NT2/D1 (cell line): ENCODE data around the gene TIPARP.
"Not testable (repeated sequence)": the region's sequence is repeated elsewhere in the genome, so short reads cannot be mapped to it uniquely, and the experiment has no call there.

Source experiments
- DNase-seq: peaks from one replicate; pipeline ENCODE4 v3.0.0-alpha.2; 2011; ENCODE audit warnings: low read depth, low spot score
- H3K27me3 ChIP-seq: 2 replicates; pipeline ENCODE4 v1.6.0; 2011; ENCODE audit warnings: mild to moderate bottlenecking; ENCODE audit not compliant: insufficient read length, insufficient read depth
- H3K36me3 ChIP-seq: 2 replicates; pipeline ENCODE4 v1.6.1; 2011; ENCODE audit warnings: mild to moderate bottlenecking, low read length, mixed read lengths; ENCODE audit not compliant: insufficient read depth, insufficient read length
- H3K4me1 ChIP-seq: 2 replicates; pipeline ENCODE4 v1.5.1; 2011; ENCODE audit not compliant: insufficient read depth, insufficient read length
- H3K4me3 ChIP-seq: 2 replicates; pipeline ENCODE4 v1.5.1; 2011; ENCODE audit warnings: low read depth; ENCODE audit not compliant: insufficient read length
- H3K9ac ChIP-seq: 2 replicates; pipeline ENCODE4 v1.6.0; 2011; ENCODE audit warnings: low read depth; ENCODE audit not compliant: insufficient read length
- H3K9me3 ChIP-seq: 2 replicates; pipeline ENCODE4 v1.5.1; 2011; ENCODE audit warnings: mild to moderate bottlenecking, low read length; ENCODE audit not compliant: insufficient read depth
- SUZ12 ChIP-seq: IDR thresholded peaks from 2 replicates; pipeline ENCODE4 v1.6.1; 2011; ENCODE audit not compliant: insufficient read length, insufficient read depth; ENCODE audit errors: extremely low read depth
- YY1 ChIP-seq: IDR thresholded peaks from 2 replicates; pipeline ENCODE4 v1.6.1; 2011; ENCODE audit not compliant: insufficient read length, insufficient read depth
- ZNF274 ChIP-seq: IDR thresholded peaks from 2 replicates; pipeline ENCODE4 v1.6.1; 2011; ENCODE audit warnings: mild to moderate bottlenecking, low read depth, low read length

Gene TIPARP

GRCh38 chr3:156649681-156650080 is 24.7 kb upstream of the TIPARP start:
- Histone ChIP-seq H3K9me3 (peaks cover 10% of the 10 kb centered on the region), H3K4me3 (no peak overlapping the region), H3K36me3 (no peaks in the 10 kb centered on the region), H3K27me3 (no peaks in the 10 kb centered on the region), H3K9ac (no peak overlapping the region), H3K4me1 (no peaks in the 10 kb centered on the region)
- TF ChIP-seq SUZ12: no peak
- TF ChIP-seq ZNF274: no peak
- TF ChIP-seq YY1: no peak
- DNase-seq: no peak

GRCh38 chr3:156652661-156653060 is 21.7 kb upstream of the TIPARP start:
- H3K9me3 ChIP-seq, H3K4me3 ChIP-seq, H3K27me3 ChIP-seq, H3K9ac ChIP-seq, H3K36me3 ChIP-seq, DNase-seq, H3K4me1 ChIP-seq: not testable (repeated sequence)

- DNase-seq: no peak
- H3K9ac ChIP-seq: no peak overlapping the region
- no peaks in the 10 kb centered on the region for H3K9me3 ChIP-seq
- TF ChIP-seq SUZ12 (no peak), YY1 (no peak), ZNF274 (no peak)
- H3K4me1 ChIP-seq: no peaks in the 10 kb centered on the region
- H3K4me3 ChIP-seq: no peak overlapping the region
- no peaks in the 10 kb centered on the region for H3K36me3 ChIP-seq
- no peaks in the 10 kb centered on the region for H3K27me3 ChIP-seq
Observed at GRCh38 chr3:156654834-156655233, 19.6 kb upstream of the TIPARP start.

- no peaks in the 10 kb centered on the region for H3K4me1 ChIP-seq
- DNase-seq: no peak
- H3K9ac ChIP-seq: no peak overlapping the region
- H3K36me3 ChIP-seq: no peaks in the 10 kb centered on the region
- TF ChIP-seq SUZ12: no peak
- no peak for TF ChIP-seq ZNF274
- no peak for TF ChIP-seq YY1
- H3K9me3 ChIP-seq: no peaks in the 10 kb centered on the region
- no peak overlapping the region for H3K4me3 ChIP-seq
- no peaks in the 10 kb centered on the region for H3K27me3 ChIP-seq
Observed at GRCh38 chr3:156655819-156656550, 18.4 kb upstream of the TIPARP start.

- H3K36me3 ChIP-seq: no peaks in the 10 kb centered on the region
- H3K4me1 ChIP-seq: no peaks in the 10 kb centered on the region
- H3K27me3 ChIP-seq: no peaks in the 10 kb centered on the region
- no peak overlapping the region for H3K9ac ChIP-seq
- H3K4me3 ChIP-seq: no peak overlapping the region
- no peak for DNase-seq
- no peak for TF ChIP-seq SUZ12
- TF ChIP-seq YY1: no peak
- TF ChIP-seq ZNF274: no peak
- H3K9me3 ChIP-seq: no peaks in the 10 kb centered on the region
Observed at GRCh38 chr3:156657440-156657839, 16.9 kb upstream of the TIPARP start.

- Histone ChIP-seq H3K4me3 (no peak overlapping the region), H3K4me1 (no peaks in the 10 kb centered on the region), H3K27me3 (no peaks in the 10 kb centered on the region), H3K36me3 (no peaks in the 10 kb centered on the region), H3K9me3 (no peaks in the 10 kb centered on the region), H3K9ac (no peak overlapping the region)
- no peak for TF ChIP-seq ZNF274
- no peak for TF ChIP-seq YY1
- no peak for TF ChIP-seq SUZ12
- DNase-seq: no peak
Observed at GRCh38 chr3:156657862-156658731, 16.3 kb upstream of the TIPARP start.

GRCh38 chr3:156658732-156659090 is 15.7 kb upstream of the TIPARP start:
- H3K27me3 ChIP-seq: no peaks in the 10 kb centered on the region
- H3K4me1 ChIP-seq: no peaks in the 10 kb centered on the region
- no peaks in the 10 kb centered on the region for H3K9me3 ChIP-seq
- no peaks in the 10 kb centered on the region for H3K36me3 ChIP-seq
- no peak overlapping the region for H3K9ac ChIP-seq
- no peak overlapping the region for H3K4me3 ChIP-seq
- DNase-seq: no peak
- TF ChIP-seq SUZ12 (no peak), YY1 (no peak), ZNF274 (no peak)
